SKM-1 treated with dmso at 0.1 percent for 144 hours (cell line): ENCODE results near the gene MZF1.

Experiments used
- DNase-seq: peaks from one replicate; lab custom pipeline; 2025; ENCODE audit not compliant: unreplicated experiment; lab: John Stamatoyannopoulos, UW

MZF1 gene

GRCh38 chr19:58570770-58571574 lies 2.2 kb downstream of the MZF1 start:
- DNase-seq = no peak

GRCh38 chr19:58569943-58570670 lies 3.0 kb downstream of the MZF1 start:
- DNase-seq = no peak

- DNase-seq = no peak
Observed at GRCh38 chr19:58569191-58569942, 3.8 kb downstream of the MZF1 start.

- DNase-seq = no peak
Observed at GRCh38 chr19:58568453-58569130, 4.5 kb downstream of the MZF1 start.

- no peak for DNase-seq
Observed at GRCh38 chr19:58566989-58567388, 6.1 kb downstream of the MZF1 start.

GRCh38 chr19:58563823-58564222 lies 9.3 kb downstream of the MZF1 start:
- no peak for DNase-seq

GRCh38 chr19:58563034-58563573 lies 10.0 kb downstream of the MZF1 start:
- DNase-seq = no peak

- DNase-seq = no peak
Observed at GRCh38 chr19:58562122-58563033, 10.8 kb downstream of the MZF1 start.

- DNase-seq = no peak
Observed at GRCh38 chr19:58561373-58562121, 11.6 kb downstream of the MZF1 start.

- no peak for DNase-seq
Observed at GRCh38 chr19:58560921-58561320, 12.2 kb downstream of the MZF1 start.

GRCh38 chr19:58560007-58560887 lies 12.9 kb downstream of the MZF1 start:
- no peak for DNase-seq

- no peak for DNase-seq
Observed at GRCh38 chr19:58559275-58560006, 13.7 kb downstream of the MZF1 start.

- no peak for DNase-seq
Observed at GRCh38 chr19:58558623-58559274, 14.4 kb downstream of the MZF1 start.

- DNase-seq = no peak
Observed at GRCh38 chr19:58558066-58558622, 15.0 kb downstream of the MZF1 start, which contains the start of gene UBE2M. Gene UBE2M (minus strand): TSS chr19:58558611. CDS start chr19:58558381, 230 bp downstream.

- DNase-seq = no peak
Observed at GRCh38 chr19:58557221-58558065, 15.7 kb downstream of the MZF1 start.
